ENCODE results near the gene DCANP1.

DNA sequence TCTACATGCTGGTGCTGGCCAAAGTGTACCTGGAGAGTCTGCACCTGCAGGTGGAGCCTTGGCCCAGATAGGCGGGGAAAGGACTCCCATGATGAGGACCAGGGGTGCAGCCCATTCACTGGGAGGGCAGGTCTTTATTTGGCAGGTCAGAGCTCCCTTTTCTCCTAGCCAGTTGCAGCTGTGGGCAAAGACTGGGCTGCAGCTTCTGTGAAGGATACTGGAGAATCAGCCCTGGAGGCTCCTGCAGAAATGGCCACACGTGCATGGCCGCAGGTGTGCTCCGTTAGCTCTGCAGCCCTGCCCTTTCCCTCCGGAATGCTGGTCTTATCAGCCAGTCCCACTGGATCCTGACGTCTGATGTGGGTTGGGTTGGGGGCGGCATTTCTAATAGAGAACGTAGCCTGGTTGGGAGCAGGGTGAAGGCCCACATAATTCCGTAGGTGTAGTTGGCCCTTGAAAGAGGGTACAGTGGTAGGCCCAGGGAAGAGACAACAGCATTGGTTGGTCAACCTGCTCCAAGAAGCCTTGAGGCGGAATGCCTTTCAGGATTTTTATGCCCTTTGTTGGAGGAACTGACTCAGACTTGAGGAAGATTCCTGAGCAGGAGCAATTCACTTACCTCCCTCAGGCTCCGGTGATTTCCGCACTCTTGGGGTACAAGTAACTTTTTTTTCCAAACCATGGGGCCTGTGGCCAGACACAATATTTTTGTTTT lies 27.0 kb upstream of the DCANP1 start:
- TF ChIP-seq, protein P1, sequence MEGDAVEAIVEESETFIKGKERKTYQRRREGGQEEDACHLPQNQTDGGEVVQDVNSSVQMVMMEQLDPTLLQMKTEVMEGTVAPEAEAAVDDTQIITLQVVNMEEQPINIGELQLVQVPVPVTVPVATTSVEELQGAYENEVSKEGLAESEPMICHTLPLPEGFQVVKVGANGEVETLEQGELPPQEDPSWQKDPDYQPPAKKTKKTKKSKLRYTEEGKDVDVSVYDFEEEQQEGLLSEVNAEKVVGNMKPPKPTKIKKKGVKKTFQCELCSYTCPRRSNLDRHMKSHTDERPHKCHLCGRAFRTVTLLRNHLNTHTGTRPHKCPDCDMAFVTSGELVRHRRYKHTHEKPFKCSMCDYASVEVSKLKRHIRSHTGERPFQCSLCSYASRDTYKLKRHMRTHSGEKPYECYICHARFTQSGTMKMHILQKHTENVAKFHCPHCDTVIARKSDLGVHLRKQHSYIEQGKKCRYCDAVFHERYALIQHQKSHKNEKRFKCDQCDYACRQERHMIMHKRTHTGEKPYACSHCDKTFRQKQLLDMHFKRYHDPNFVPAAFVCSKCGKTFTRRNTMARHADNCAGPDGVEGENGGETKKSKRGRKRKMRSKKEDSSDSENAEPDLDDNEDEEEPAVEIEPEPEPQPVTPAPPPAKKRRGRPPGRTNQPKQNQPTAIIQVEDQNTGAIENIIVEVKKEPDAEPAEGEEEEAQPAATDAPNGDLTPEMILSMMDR (IDR thresholded peaks at IDR 0.05 in 4 of 5, conservative IDR thresholded peaks at IDR 0.05 in 1 of 5), result no peak
- no peak for TF ChIP-seq POLR2A (IDR thresholded peaks at IDR 0.05)
